ENCODE results near the gene TBX2. TPM values are rescaled to one million over a fixed set of nuclear protein-coding genes. Genes with fewer than 3 reads are reported as not detected.

TBX2 gene
- total and polyA plus RNA-seq, 2 of the 13 experiments (the other 11 are each of a cell fraction or from before 2014, with no cell fraction given), result 2.8 to 15.3 TPM

GRCh38 chr17:61399131-61400065 lies at the start of gene TBX2 (continued):
- TF ChIP-seq ZHX2 (IDR thresholded peaks at IDR 0.05; ENCODE audit: low read depth), result no peak
- peak; percentile 56; the same call in 1 of the 2 replicates for TF ChIP-seq ZHX2 (CRISPR knock-in tag; IDR thresholded peaks at IDR 0.05; ENCODE audit: borderline replicate concordance)
- no peak for TF ChIP-seq TOPORS (CRISPR knock-in tag; IDR thresholded peaks at IDR 0.05)
- TF ChIP-seq, protein P1, sequence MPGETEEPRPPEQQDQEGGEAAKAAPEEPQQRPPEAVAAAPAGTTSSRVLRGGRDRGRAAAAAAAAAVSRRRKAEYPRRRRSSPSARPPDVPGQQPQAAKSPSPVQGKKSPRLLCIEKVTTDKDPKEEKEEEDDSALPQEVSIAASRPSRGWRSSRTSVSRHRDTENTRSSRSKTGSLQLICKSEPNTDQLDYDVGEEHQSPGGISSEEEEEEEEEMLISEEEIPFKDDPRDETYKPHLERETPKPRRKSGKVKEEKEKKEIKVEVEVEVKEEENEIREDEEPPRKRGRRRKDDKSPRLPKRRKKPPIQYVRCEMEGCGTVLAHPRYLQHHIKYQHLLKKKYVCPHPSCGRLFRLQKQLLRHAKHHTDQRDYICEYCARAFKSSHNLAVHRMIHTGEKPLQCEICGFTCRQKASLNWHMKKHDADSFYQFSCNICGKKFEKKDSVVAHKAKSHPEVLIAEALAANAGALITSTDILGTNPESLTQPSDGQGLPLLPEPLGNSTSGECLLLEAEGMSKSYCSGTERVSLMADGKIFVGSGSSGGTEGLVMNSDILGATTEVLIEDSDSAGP (CRISPR knock-in tag; IDR thresholded peaks at IDR 0.05; ENCODE audit: borderline replicate concordance), result peak; percentile 77
- TF ChIP-seq ZNF841 (CRISPR knock-in tag; IDR thresholded peaks at IDR 0.05; ENCODE audit: borderline replicate concordance), result no peak
- TF ChIP-seq HHEX (CRISPR knock-in tag; IDR thresholded peaks at IDR 0.05), result no peak
- TF ChIP-seq HIC2 (CRISPR knock-in tag; IDR thresholded peaks at IDR 0.05; ENCODE audit: low read depth), result no peak
- peak; percentile 71 for TF ChIP-seq NKX3-1 (CRISPR knock-in tag; IDR thresholded peaks at IDR 0.05)
- no peak for TF ChIP-seq RORA (CRISPR knock-in tag; IDR thresholded peaks at IDR 0.05)
- peak; percentile 76; the same call in 1 of the 2 replicates for TF ChIP-seq AFF4 (CRISPR knock-in tag; IDR thresholded peaks at IDR 0.05)
- TF ChIP-seq ZNF569 (CRISPR knock-in tag; IDR thresholded peaks at IDR 0.05; ENCODE audit: borderline replicate concordance), result 0 out of 2 replicates have a peak, but pooled peaks have one; percentile 59
- no peak for TF ChIP-seq ELF3 (CRISPR knock-in tag; IDR thresholded peaks at IDR 0.05)
